Cortex of kidney (tissue), 1 donor: Measurements from ENCODE around the gene TEKT5.

Experiments used
- DNase-seq: peaks from one replicate; lab custom pipeline; 2025; lab: John Stamatoyannopoulos, UW

TEKT5 gene

DNA sequence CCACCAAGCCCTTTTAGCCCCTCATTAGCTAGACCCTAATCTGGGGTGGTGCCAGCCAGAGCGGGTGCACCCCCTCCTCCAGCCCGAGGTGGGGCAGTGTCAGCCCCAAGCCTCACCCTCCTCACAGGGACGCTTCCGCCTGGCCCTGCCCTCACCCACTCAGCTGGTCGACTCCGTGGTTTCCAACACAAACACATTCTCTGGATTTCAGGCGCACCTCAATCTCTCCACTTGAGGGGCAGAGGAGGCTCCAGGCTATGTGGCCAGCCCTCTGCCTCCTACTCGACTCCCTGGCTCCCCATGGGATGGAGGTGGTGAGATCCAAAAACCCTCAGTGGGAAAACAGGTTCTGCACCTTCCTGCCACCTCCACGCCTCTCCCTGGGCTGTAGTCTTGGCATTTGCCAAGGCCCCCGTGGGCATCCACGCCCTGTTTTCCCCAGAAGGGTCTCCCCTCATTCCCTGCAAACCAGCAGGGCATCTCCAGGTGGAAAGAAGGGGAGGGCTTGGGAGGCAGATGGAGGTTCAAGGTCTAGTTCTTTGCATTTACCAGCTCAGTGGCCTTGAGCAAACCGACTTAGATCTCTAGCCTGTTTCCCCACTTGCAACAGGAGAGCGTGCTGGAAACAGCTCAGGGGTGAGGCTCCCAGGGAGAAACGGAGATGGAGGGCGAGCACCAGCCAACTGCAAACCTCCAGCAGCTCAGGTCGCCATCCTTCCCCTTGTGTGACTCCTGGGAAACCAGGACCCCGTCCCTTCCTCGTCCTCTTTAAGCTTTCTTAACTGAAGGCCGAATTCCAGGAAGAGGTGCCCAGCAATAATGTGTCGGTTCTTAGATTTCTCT is 116.0 kb downstream of the TEKT5 start:
- DNase-seq = no peak
